ENCODE measurements around the gene RPL35A.

Gene RPL35A

DNA sequence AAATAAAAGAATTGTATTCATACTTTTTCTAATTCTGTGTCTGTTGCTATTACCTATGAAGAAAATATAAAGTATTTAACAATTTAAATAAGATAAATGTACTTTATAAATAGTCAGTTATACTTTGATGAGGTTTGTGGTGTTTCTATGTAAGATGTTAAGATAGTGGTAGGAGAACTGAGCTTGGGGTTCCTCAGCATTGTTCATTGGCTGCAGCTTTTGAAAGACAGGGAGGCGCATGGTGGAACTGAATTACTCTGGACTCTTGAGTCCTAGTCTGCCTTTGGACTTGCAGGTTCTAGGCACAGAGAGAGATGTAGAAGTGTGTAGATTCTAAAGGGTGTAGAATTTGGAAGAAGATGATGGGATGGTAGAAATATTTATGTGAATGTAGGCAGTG, 33.1 kb downstream of the RPL35A start:
- TF ChIP-seq, protein P1, sequence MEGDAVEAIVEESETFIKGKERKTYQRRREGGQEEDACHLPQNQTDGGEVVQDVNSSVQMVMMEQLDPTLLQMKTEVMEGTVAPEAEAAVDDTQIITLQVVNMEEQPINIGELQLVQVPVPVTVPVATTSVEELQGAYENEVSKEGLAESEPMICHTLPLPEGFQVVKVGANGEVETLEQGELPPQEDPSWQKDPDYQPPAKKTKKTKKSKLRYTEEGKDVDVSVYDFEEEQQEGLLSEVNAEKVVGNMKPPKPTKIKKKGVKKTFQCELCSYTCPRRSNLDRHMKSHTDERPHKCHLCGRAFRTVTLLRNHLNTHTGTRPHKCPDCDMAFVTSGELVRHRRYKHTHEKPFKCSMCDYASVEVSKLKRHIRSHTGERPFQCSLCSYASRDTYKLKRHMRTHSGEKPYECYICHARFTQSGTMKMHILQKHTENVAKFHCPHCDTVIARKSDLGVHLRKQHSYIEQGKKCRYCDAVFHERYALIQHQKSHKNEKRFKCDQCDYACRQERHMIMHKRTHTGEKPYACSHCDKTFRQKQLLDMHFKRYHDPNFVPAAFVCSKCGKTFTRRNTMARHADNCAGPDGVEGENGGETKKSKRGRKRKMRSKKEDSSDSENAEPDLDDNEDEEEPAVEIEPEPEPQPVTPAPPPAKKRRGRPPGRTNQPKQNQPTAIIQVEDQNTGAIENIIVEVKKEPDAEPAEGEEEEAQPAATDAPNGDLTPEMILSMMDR (conservative IDR thresholded peaks at IDR 0.05; ENCODE audit: low read depth, low read length) = no peak
- H3K4me3 ChIP-seq (ENCODE audit: low read length) = no peak overlapping the region
- no peak for DNase-seq (ENCODE audit: low read depth)

DNA sequence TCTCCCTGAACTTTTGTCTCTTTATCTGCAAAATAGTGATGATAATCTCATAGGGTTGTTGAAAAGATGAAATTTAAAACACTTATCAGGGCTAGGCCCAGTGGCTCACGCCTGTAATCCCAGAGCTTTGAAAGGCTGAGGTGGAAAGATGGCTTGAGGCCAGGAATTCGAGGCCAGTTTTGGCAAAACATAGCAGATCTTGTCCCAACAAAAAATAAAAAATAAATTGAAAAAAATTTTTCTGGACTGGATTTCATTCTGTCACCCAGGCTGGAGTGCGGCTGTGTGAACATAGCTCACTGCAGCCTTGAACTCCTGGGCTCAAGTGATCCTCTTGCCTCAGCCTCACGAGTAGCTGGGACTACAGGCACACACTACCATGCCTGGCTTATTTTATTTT, 39.7 kb downstream of the RPL35A start:
- no peak for DNase-seq (ENCODE audit: low read depth)
- TF ChIP-seq, protein P1 (conservative IDR thresholded peaks at IDR 0.05; ENCODE audit: low read depth, low read length) = no peak
- no peak overlapping the region for H3K4me3 ChIP-seq (ENCODE audit: low read length)

DNA sequence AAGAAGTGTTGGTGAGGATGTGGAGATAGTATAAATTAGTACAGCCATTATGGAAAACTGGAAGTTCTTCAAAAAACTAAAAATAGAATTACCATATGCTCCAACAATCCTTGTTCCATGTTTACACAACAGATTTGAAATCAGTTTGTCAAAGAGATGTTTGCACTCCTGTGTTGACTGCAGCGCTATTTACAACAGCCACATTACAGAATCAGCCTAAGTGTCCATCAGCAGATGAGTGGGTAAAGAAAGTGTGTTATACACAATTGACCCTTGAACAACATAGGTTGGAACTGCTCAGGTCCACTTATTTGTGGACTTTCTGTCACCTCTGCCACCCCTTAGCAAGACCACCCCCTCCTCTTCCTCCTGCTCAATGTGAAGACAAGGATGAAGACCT, 44.7 kb downstream of the RPL35A start:
- no peak overlapping the region for H3K4me3 ChIP-seq (ENCODE audit: low read length)
- TF ChIP-seq, protein P1 (conservative IDR thresholded peaks at IDR 0.05; ENCODE audit: low read depth, low read length) = no peak
- no peak for DNase-seq (ENCODE audit: low read depth)

DNA sequence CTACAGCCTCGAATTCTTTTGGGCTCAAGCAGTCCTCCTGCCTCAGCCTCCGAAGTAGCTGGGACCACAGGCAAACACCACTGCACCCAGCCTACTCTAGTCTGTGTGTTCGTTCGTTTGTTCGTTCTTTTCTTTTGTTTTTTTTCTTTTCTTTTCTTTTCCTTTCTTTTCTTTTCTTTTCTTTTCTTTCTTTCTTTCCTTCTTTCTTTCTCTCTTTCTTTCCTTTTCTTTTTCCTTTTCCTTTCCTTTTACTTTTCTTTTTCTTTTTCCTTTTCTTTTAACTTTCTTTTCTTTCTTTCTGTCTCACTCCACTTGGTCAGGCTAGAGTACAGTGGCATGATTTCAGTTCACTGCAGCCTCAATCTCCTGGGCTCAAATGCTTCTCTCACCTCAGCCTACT, 46.9 kb downstream of the RPL35A start:
- no peak overlapping the region for H3K4me3 ChIP-seq (ENCODE audit: low read length)
- TF ChIP-seq, protein P1 (conservative IDR thresholded peaks at IDR 0.05; ENCODE audit: low read depth, low read length) = no peak
- no peak for DNase-seq (ENCODE audit: low read depth)

DNA sequence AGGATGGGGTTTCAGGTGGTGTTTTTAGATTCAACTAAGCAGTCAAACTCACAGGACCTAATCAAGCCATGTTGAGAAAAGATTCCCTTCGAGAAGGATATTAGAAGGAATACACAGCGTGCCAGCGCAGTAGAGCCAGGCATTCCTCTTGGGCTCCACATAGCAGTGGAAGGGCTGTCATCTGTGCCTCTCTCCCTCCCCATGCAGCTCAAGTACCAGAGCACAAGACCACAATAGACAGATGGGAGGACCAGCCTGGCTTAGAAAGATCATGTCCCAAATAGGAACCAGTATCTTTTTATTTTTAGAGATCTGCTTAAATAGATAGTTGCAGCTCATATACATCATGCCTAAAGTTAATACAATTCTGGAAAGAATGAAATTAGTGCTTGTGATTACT, 47.9 kb downstream of the RPL35A start:
- TF ChIP-seq, protein P1 (conservative IDR thresholded peaks at IDR 0.05; ENCODE audit: low read depth, low read length) = no peak
- no peak for DNase-seq (ENCODE audit: low read depth)

More for the DNA sequence above, 47.9 kb downstream of the RPL35A start:
- no peak overlapping the region for H3K4me3 ChIP-seq (ENCODE audit: low read length)
